ENCODE measurements around the gene STRAP. TPM values are rescaled to one million over a fixed set of nuclear protein-coding genes. Genes with fewer than 3 reads are reported as not detected.

The STRAP gene
- total RNA-seq, 2 donors from 2014 or later: 24.1 to 28.5 TPM

GRCh38 chr12:15875863-15876262 is 6.3 kb upstream of the STRAP start:
- no peak for DNase-seq
- H3K4me3 ChIP-seq: no peak overlapping the region
- no peaks in the 10 kb centered on the region for H3K36me3 ChIP-seq (replicated peaks in 1 of 2; ENCODE audit: insufficient read depth in 1 of 2, low read depth in 2 of 2)
- H3K27ac ChIP-seq: no peak overlapping the region
- 100% methylated on average over 1 of the region's 1 CpG for WGBS, 2 donors
- no peaks in the 10 kb centered on the region for H3K27me3 ChIP-seq
- H3K4me1 ChIP-seq: no peaks in the 10 kb centered on the region
- intact Hi-C loops (cut with DNase I): no loop called here
- no peak for ATAC-seq
- H3K9me3 ChIP-seq: no peaks in the 10 kb centered on the region
- no peak for TF ChIP-seq CTCF (IDR thresholded peaks at IDR 0.05)
- TF ChIP-seq POLR2A (IDR thresholded peaks at IDR 0.05): no peak

GRCh38 chr12:15879413-15879812 is 2.8 kb upstream of the STRAP start:
- Histone ChIP-seq H3K27ac (no peak overlapping the region), H3K4me1 (peaks cover 13% of the 10 kb centered on the region), H3K27me3 (no peaks in the 10 kb centered on the region), H3K9me3 (no peaks in the 10 kb centered on the region), H3K4me3 (no peak overlapping the region), H3K36me3 (replicated peaks in 1 of 2; ENCODE audit: insufficient read depth in 1 of 2, low read depth in 2 of 2) (no peaks in the 10 kb centered on the region)
- 90 to 94% methylated on average over 3 of the region's 3 CpGs for WGBS, 2 donors
- intact Hi-C loops (cut with DNase I): no loop called here
- DNase-seq (no peak), ATAC-seq (no peak)
- no peak for TF ChIP-seq CTCF (IDR thresholded peaks at IDR 0.05)
- TF ChIP-seq POLR2A (IDR thresholded peaks at IDR 0.05): no peak

GRCh38 chr12:15880721-15881120 is 1.5 kb upstream of the STRAP start:
- DNase-seq (no peak), ATAC-seq (no peak)
- H3K4me3 ChIP-seq: no peak overlapping the region
- H3K4me1 ChIP-seq: peaks cover 23% of the 10 kb centered on the region
- TF ChIP-seq POLR2A (IDR thresholded peaks at IDR 0.05) (no peak), CTCF (IDR thresholded peaks at IDR 0.05) (no peak)
- WGBS, 2 donors: 86 to 94% methylated on average over 3 of the region's 3 CpGs
- no peak overlapping the region for H3K27ac ChIP-seq
- H3K36me3 ChIP-seq (replicated peaks in 1 of 2; ENCODE audit: insufficient read depth in 1 of 2, low read depth in 2 of 2): no peaks in the 10 kb centered on the region
- intact Hi-C loops (cut with DNase I): no loop called here
- no peaks in the 10 kb centered on the region for H3K27me3 ChIP-seq
- H3K9me3 ChIP-seq: no peaks in the 10 kb centered on the region

- no peak for TF ChIP-seq POLR2A (IDR thresholded peaks at IDR 0.05)
- no peak for TF ChIP-seq CTCF (IDR thresholded peaks at IDR 0.05)
- Histone ChIP-seq H3K4me3 (peak overlapping the region in 1 of 2 donors; percentile 56), H3K27ac (peak overlapping the region in 3 of 4 donors; percentile 95 to 100 (median 98)), H3K36me3 (replicated peaks in 1 of 2; ENCODE audit: insufficient read depth in 1 of 2, low read depth in 2 of 2) (no peaks in the 10 kb centered on the region), H3K27me3 (no peaks in the 10 kb centered on the region), H3K9me3 (no peaks in the 10 kb centered on the region), H3K4me1 (peaks cover 50% of the 10 kb centered on the region)
- DNase-seq (no peak), ATAC-seq (no peak)
- WGBS, 2 donors: 15 to 27% methylated on average over 6 of the region's 6 CpGs
- intact Hi-C loops (cut with DNase I): no loop called here
Observed at GRCh38 chr12:15883536-15883935, 1.3 kb downstream of the STRAP start.

GRCh38 chr12:15886372-15887042 is 4.3 kb downstream of the STRAP start:
- TF ChIP-seq POLR2A (IDR thresholded peaks at IDR 0.05): no peak
- TF ChIP-seq CTCF (IDR thresholded peaks at IDR 0.05): no peak
- DNase-seq (no peak), ATAC-seq (no peak)
- H3K4me1 ChIP-seq: peaks cover 50% of the 10 kb centered on the region
- intact Hi-C loops (cut with DNase I): no loop called here
- WGBS, 2 donors: 71 to 74% methylated on average over 7 of the region's 7 CpGs
- no peak overlapping the region for H3K4me3 ChIP-seq
- no peak overlapping the region for H3K27ac ChIP-seq
- H3K27me3 ChIP-seq: no peaks in the 10 kb centered on the region
- H3K36me3 ChIP-seq (replicated peaks in 1 of 2; ENCODE audit: insufficient read depth in 1 of 2, low read depth in 2 of 2): no peaks in the 10 kb centered on the region
- H3K9me3 ChIP-seq: no peaks in the 10 kb centered on the region

Data from body of pancreas (tissue), 4 donors.